ENCODE results near the gene KNTC1.
"Not testable (repeated sequence)": the region's sequence is repeated elsewhere in the genome, so short reads cannot be mapped to it uniquely, and the experiment has no call there.

Gene KNTC1

GRCh38 chr12:122643207-122643805 lies 116.3 kb downstream of the KNTC1 start:
- no peak for DNase-seq (ENCODE audit: low read depth, low spot score)

GRCh38 chr12:122646517-122647217 lies 119.6 kb downstream of the KNTC1 start:
- peak; percentile 20 for DNase-seq (ENCODE audit: low read depth, low spot score)

- no peak for DNase-seq (ENCODE audit: low read depth, low spot score)
Observed at GRCh38 chr12:122651520-122652224, 124.6 kb downstream of the KNTC1 start.

GRCh38 chr12:122653291-122653690 lies 126.2 kb downstream of the KNTC1 start:
- not testable (repeated sequence) for DNase-seq (ENCODE audit: low read depth, low spot score)

- no peak for DNase-seq (ENCODE audit: low read depth, low spot score)
Observed at GRCh38 chr12:122656298-122656697, 129.2 kb downstream of the KNTC1 start.

GRCh38 chr12:122659579-122659978 lies 132.5 kb downstream of the KNTC1 start:
- no peak for DNase-seq (ENCODE audit: low read depth, low spot score)

GRCh38 chr12:122661246-122661645 lies 134.2 kb downstream of the KNTC1 start:
- no peak for DNase-seq (ENCODE audit: low read depth, low spot score)

GRCh38 chr12:122661938-122662337 lies 134.9 kb downstream of the KNTC1 start:
- DNase-seq (ENCODE audit: low read depth, low spot score): no peak

GRCh38 chr12:122665349-122665748 lies 138.3 kb downstream of the KNTC1 start:
- DNase-seq (ENCODE audit: low read depth, low spot score): no peak

- no peak for DNase-seq (ENCODE audit: low read depth, low spot score)
Observed at GRCh38 chr12:122665759-122666158, 138.7 kb downstream of the KNTC1 start.

- DNase-seq (ENCODE audit: low read depth, low spot score): no peak
Observed at GRCh38 chr12:122668268-122668667, 141.2 kb downstream of the KNTC1 start.

- no peak for DNase-seq (ENCODE audit: low read depth, low spot score)
Observed at GRCh38 chr12:122669397-122670070, 142.5 kb downstream of the KNTC1 start.

GRCh38 chr12:122672515-122672914 lies 145.5 kb downstream of the KNTC1 start:
- DNase-seq (ENCODE audit: low read depth, low spot score): no peak

Data from activated CD4-positive, CD25-positive, alpha-beta regulatory T cell treated with anti-CD3 and anti-CD28 coated beads, Interleukin-2, amount 50 U/mL, for 16 hours (primary cell).